Keratinocyte (primary cell): ENCODE measurements around the gene MT1E.

Experiments used
- CTCF ChIP-seq, 3 experiments: IDR thresholded peaks in 1 of 3; conservative IDR thresholded peaks in 1 of 3; optimal IDR thresholded peaks in 1 of 3; 2 replicates in 2 of 3; 3 replicates in 1 of 3; pipeline versions ENCODE3 to v1.5.1; 2011; ENCODE audit warnings: low read length in 3 of 3, mild to moderate bottlenecking in 3 of 3, moderate library complexity in 2 of 3, control low read depth in 1 of 3, inconsistent platforms in 1 of 3; ENCODE audit not compliant: insufficient read depth in 2 of 3; ENCODE audit errors: extremely low read depth in 1 of 3
- EZH2 ChIP-seq: IDR thresholded peaks from one replicate; pipeline ENCODE4 v1.6.1; 2012; ENCODE audit warnings: inconsistent platforms, mild to moderate bottlenecking, low read length, moderate library complexity

- TF ChIP-seq CTCF (optimal IDR thresholded peaks at IDR 0.05 in 1 of 3, IDR thresholded peaks at IDR 0.05 in 1 of 3, conservative IDR thresholded peaks at IDR 0.05 in 1 of 3; ENCODE audit: extremely low read depth in 1 of 3, insufficient read depth in 2 of 3, low read length in 3 of 3) (no peak), EZH2 (no peak)
Observed at GRCh38 chr16:56669005-56669839, 43.6 kb downstream of the MT1E start, which contains the start of gene MT1H.
